ENCODE data around the gene PML. TPM values are rescaled to one million over a fixed set of nuclear protein-coding genes. Genes with fewer than 3 reads are reported as not detected.

Gene PML
- total RNA-seq, 1 donor from 2014 or later: 227 TPM

GRCh38 chr15:73996267-73996666 is 1.8 kb downstream of the PML start:
- no peak for DNase-seq (ENCODE audit: low spot score in 2 of 2)
- H3K4me3 ChIP-seq: peak overlapping the region; percentile 92 to 99
- H3K36me3 ChIP-seq: peaks cover 10 to 30% of the 10 kb centered on the region in 2 donors
- peaks cover 10 to 29% of the 10 kb centered on the region in 2 donors for H3K4me1 ChIP-seq
- intact Hi-C loops (cut with DNase I): loop anchor here (2.0 kb wide), 1 partner anchor 619 kb away; the partner anchor contains the start of gene CLK3
- H3K27me3 ChIP-seq: no peaks in the 10 kb centered on the region
- no peak for TF ChIP-seq CTCF (IDR thresholded peaks at IDR 0.05)
- peak overlapping the region in 1 of 2 donors; percentile 98 for H3K27ac ChIP-seq
- H3K9me3 ChIP-seq: no peaks in the 10 kb centered on the region

GRCh38 chr15:73996939-73997338 is 2.4 kb downstream of the PML start:
- intact Hi-C loops (cut with DNase I): loop anchor here (2.0 kb wide), 1 partner anchor 618 kb away; the partner anchor contains the start of gene CLK3
- peaks cover 10 to 25% of the 10 kb centered on the region in 2 donors for H3K4me1 ChIP-seq
- no peaks in the 10 kb centered on the region for H3K27me3 ChIP-seq
- no peaks in the 10 kb centered on the region for H3K9me3 ChIP-seq
- DNase-seq (ENCODE audit: low spot score in 2 of 2): no peak
- H3K36me3 ChIP-seq: peaks cover 10 to 30% of the 10 kb centered on the region in 2 donors
- H3K27ac ChIP-seq: peak overlapping the region in 1 of 2 donors; percentile 46
- no peak for TF ChIP-seq CTCF (IDR thresholded peaks at IDR 0.05)
- H3K4me3 ChIP-seq: peak overlapping the region; percentile 92 to 99

- H3K36me3 ChIP-seq: peaks cover 10 to 35% of the 10 kb centered on the region in 2 donors
- intact Hi-C loops (cut with DNase I): loop anchor here (2.0 kb wide), 1 partner anchor 617 kb away; the partner anchor contains the start of gene CLK3
- peak overlapping the region in 1 of 2 donors; percentile 99 for H3K4me3 ChIP-seq
- DNase-seq (ENCODE audit: low spot score in 2 of 2): no peak
- H3K4me1 ChIP-seq: peaks cover 4 to 18% of the 10 kb centered on the region in 2 donors
- no peak overlapping the region for H3K27ac ChIP-seq
- no peaks in the 10 kb centered on the region for H3K9me3 ChIP-seq
- no peak for TF ChIP-seq CTCF (IDR thresholded peaks at IDR 0.05)
- H3K27me3 ChIP-seq: no peaks in the 10 kb centered on the region
These were observed 3.5 kb downstream of the PML start for GRCh38 chr15:73997986-73998385.

- Histone ChIP-seq H3K27ac (no peak overlapping the region), H3K9me3 (no peaks in the 10 kb centered on the region), H3K4me3 (no peak overlapping the region), H3K4me1 (peaks cover 0 to 25% of the 10 kb centered on the region in 2 donors), H3K27me3 (no peaks in the 10 kb centered on the region), H3K36me3 (peaks cover 3 to 27% of the 10 kb centered on the region in 2 donors)
- no peak for TF ChIP-seq CTCF (IDR thresholded peaks at IDR 0.05)
- no peak for DNase-seq (ENCODE audit: low spot score in 2 of 2)
- intact Hi-C loops (cut with DNase I): no loop called here
These were observed 12.5 kb downstream of the PML start for GRCh38 chr15:74006774-74007639.

GRCh38 chr15:74007820-74008371 is 13.4 kb downstream of the PML start:
- Histone ChIP-seq H3K27ac (no peak overlapping the region), H3K9me3 (no peaks in the 10 kb centered on the region), H3K36me3 (peaks cover 3 to 24% of the 10 kb centered on the region in 2 donors), H3K4me1 (peaks cover 0 to 30% of the 10 kb centered on the region in 2 donors), H3K4me3 (no peak overlapping the region), H3K27me3 (no peaks in the 10 kb centered on the region)
- no peak for TF ChIP-seq CTCF (IDR thresholded peaks at IDR 0.05)
- intact Hi-C loops (cut with DNase I): no loop called here
- DNase-seq (ENCODE audit: low spot score in 2 of 2): no peak
